DLD1 (cell line): ENCODE measurements around the gene AP3S1.
"Not testable (repeated sequence)": the region's sequence is repeated elsewhere in the genome, so short reads cannot be mapped to it uniquely, and the experiment has no call there.

Source experiments
- in situ Hi-C: cut with HindIII; loops from 2 replicates; pipeline ENCODE4 v1.10.0; 2017; ENCODE audit warnings: low sequenced_read_pairs

The AP3S1 gene

GRCh38 chr5:115841382-115842088 is at the start of gene AP3S1, which contains the start of gene ATG12:
Gene AP3S1, plus strand, starts transcription at chr5:115841935. Its CDS starts 103 bp downstream, at chr5:115842038.
Gene ATG12, minus strand, starts transcription at chr5:115841565. Its CDS starts 13 bp downstream, at chr5:115841552.
- in situ Hi-C loops = no loop called here

- in situ Hi-C loops = no loop called here
Measured at GRCh38 chr5:115795700-115796099, 46.0 kb upstream of the AP3S1 start.

- in situ Hi-C loops = no loop called here
Measured at GRCh38 chr5:115796656-115797055, 45.1 kb upstream of the AP3S1 start.

- in situ Hi-C loops = no loop called here
Measured at GRCh38 chr5:115798252-115798651, 43.5 kb upstream of the AP3S1 start.

- in situ Hi-C loops = no loop called here
Measured at GRCh38 chr5:115800108-115800507, 41.6 kb upstream of the AP3S1 start.

- in situ Hi-C loops = no loop called here
Measured at GRCh38 chr5:115801152-115801551, 40.6 kb upstream of the AP3S1 start.

GRCh38 chr5:115801984-115802383 is 39.8 kb upstream of the AP3S1 start:
- in situ Hi-C loops = no loop called here

- in situ Hi-C loops = no loop called here
Measured at GRCh38 chr5:115806986-115807653, 34.6 kb upstream of the AP3S1 start.

GRCh38 chr5:115807654-115808052 is 34.1 kb upstream of the AP3S1 start:
- in situ Hi-C loops = no loop called here

GRCh38 chr5:115808066-115808465 is 33.7 kb upstream of the AP3S1 start:
- in situ Hi-C loops = not testable (repeated sequence)

- in situ Hi-C loops = no loop called here
Measured at GRCh38 chr5:115809946-115810345, 31.8 kb upstream of the AP3S1 start.

GRCh38 chr5:115810761-115811160 is 31.0 kb upstream of the AP3S1 start:
- in situ Hi-C loops = no loop called here

- in situ Hi-C loops = no loop called here
Measured at GRCh38 chr5:115811406-115811805, 30.3 kb upstream of the AP3S1 start.

- in situ Hi-C loops = no loop called here
Measured at GRCh38 chr5:115812372-115812771, 29.4 kb upstream of the AP3S1 start.

- in situ Hi-C loops = no loop called here
Measured at GRCh38 chr5:115813719-115814118, 28.0 kb upstream of the AP3S1 start.

GRCh38 chr5:115815006-115815692 is 26.6 kb upstream of the AP3S1 start:
- in situ Hi-C loops = no loop called here

- in situ Hi-C loops = no loop called here
Measured at GRCh38 chr5:115815693-115816225, 26.0 kb upstream of the AP3S1 start.

- in situ Hi-C loops = no loop called here
Measured at GRCh38 chr5:115816226-115817081, 25.3 kb upstream of the AP3S1 start, which contains the start of gene CDO1. Gene CDO1, minus strand, starts transcription at chr5:115816659. Its CDS starts 262 bp downstream, at chr5:115816397.

GRCh38 chr5:115817386-115817785 is 24.3 kb upstream of the AP3S1 start:
- in situ Hi-C loops = no loop called here

- in situ Hi-C loops = no loop called here
Measured at GRCh38 chr5:115818821-115819220, 22.9 kb upstream of the AP3S1 start.
